Mononuclear cell (primary cell): Measurements from ENCODE around the gene IFNE. TPM values are rescaled to one million over a fixed set of nuclear protein-coding genes. Genes with fewer than 3 reads are reported as not detected.

Experiments used
- H3K27me3 ChIP-seq: 2 replicates; pipeline ENCODE4 v1.6.0; 2011; ENCODE audit warnings: low read length, control low read depth; ENCODE audit not compliant: insufficient read depth
- H3K4me1 ChIP-seq: 2 replicates; pipeline ENCODE4 v1.5.1; 2011; ENCODE audit warnings: mild to moderate bottlenecking, low read length, control low read depth; ENCODE audit not compliant: insufficient read depth
- H3K4me3 ChIP-seq: 2 replicates; pipeline ENCODE4 v1.5.1; 2011; ENCODE audit warnings: mild to moderate bottlenecking, low read length, moderate library complexity
- H3K9me3 ChIP-seq: 2 replicates; pipeline ENCODE4 v1.5.1; 2011; ENCODE audit warnings: low read depth, mild to moderate bottlenecking, control low read depth, low read length
- total RNA-seq: library from RNA; depleted of rRNA; stranded (reverse); fragments of >200 nt; gene quantifications from one replicate; pipeline ENCODE4 v1.2.3, GENCODE V29; 2012

IFNE gene, protein sequence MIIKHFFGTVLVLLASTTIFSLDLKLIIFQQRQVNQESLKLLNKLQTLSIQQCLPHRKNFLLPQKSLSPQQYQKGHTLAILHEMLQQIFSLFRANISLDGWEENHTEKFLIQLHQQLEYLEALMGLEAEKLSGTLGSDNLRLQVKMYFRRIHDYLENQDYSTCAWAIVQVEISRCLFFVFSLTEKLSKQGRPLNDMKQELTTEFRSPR
- not detected for total RNA-seq

DNA sequence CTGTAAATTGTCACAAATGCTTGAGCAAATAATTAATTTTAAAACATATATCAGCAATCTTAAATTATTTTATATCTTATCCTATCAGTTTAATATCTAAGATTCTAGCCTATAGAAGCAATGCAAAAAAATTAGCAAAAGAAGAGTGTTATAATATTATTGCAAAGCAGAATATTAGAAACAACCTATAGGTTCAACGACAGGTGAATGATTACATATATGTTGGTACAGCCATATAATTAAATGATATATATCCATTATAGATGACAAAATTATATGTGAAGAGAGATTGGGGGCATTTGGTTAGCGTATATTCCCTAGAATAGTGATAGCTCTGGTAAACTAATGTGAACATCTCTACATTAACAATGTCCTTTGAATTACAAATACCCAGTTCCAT is at the start of gene IFNE:
IFNE (minus strand) TSS at position 101 of the 400 bp plus-strand sequence. CDS start 619 bp downstream, outside the sequence.
- H3K4me3 ChIP-seq = no peak within 1 kb of the TSS
- no peaks in the 10 kb centered on the region for H3K9me3 ChIP-seq
- no peaks in the 10 kb centered on the region for H3K27me3 ChIP-seq
- peaks cover 8% of the 10 kb centered on the region for H3K4me1 ChIP-seq

DNA sequence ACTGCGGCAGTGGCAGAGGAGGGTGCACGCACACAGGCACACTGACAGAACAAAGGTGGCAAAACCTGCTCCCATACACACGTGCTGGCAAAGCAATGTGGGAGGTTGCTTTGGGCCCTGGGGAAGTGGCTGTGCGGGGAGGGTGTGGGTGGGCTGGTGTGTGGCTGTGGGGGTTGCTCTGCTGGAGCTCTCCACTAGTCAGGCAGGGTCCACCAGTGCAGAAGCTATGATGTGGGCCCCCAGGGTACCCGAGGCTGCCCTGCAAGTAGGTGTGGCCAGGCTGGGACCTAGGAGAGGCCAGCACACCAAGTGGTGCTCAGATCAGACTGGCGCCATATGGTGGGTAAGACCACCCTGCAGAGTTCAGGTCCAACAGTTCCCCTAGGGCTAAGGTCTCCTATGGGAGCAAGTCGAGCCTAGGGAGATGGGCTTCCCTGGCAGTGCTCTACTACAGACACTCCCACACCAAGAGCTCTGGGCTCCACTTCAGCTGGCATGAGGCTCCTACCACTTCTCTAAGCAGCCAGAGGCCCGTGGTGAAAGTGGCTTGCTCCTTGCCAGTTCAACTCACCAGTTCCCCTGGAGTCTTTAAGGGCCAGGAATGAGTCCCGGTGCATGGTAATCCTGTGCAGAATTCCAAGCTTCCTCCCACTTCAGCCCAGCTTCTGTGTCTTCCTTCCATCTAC is 46.2 kb upstream of the IFNE start:
- no peak overlapping the region for H3K4me3 ChIP-seq
- no peaks in the 10 kb centered on the region for H3K4me1 ChIP-seq
- H3K9me3 ChIP-seq = no peaks in the 10 kb centered on the region
- H3K27me3 ChIP-seq = no peaks in the 10 kb centered on the region

DNA sequence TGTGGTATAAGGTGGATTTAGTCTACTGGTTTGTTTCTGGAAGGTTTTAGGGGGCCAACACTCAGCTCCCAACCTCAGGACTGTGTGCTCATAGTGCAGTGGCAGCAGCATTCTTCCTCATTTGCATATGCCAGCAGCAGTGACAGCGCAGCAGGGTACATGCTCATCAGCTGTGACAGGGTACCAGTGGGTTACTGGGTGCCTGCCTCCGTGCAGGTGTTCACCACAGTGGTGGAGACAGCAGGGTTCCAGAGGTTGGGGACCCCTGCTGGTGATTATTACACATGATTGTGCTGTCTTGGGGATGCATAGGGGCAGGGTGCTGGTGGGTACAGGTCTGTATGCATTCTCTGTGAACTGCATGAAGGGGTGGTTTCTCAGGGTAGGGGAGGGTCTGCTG is 45.5 kb upstream of the IFNE start:
- H3K9me3 ChIP-seq = no peaks in the 10 kb centered on the region

DNA sequence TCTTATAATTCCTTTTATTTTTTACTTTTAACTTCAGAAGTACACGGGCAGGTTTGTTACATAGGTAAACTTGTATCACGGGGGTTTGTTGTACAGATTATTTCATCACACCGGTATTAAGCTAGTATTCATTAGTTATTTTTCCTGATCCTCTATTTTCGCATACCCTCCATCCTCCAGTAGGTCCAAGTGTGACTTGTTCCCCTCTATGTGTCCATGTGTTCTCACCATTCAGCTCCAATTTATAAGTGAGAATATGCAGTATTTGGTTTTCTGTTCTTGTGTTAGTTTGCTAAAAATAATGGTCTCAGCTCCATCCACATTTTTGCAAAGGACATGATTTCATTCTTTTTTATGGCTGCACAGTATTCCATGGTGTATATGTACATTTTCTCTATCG is 43.1 kb upstream of the IFNE start:
- H3K27me3 ChIP-seq = no peaks in the 10 kb centered on the region
- H3K4me3 ChIP-seq = no peak overlapping the region
- H3K9me3 ChIP-seq = no peaks in the 10 kb centered on the region
- no peaks in the 10 kb centered on the region for H3K4me1 ChIP-seq

More for the DNA sequence above, 45.5 kb upstream of the IFNE start:
- Histone ChIP-seq H3K27me3 (no peaks in the 10 kb centered on the region), H3K4me1 (no peaks in the 10 kb centered on the region), H3K4me3 (no peak overlapping the region)

DNA sequence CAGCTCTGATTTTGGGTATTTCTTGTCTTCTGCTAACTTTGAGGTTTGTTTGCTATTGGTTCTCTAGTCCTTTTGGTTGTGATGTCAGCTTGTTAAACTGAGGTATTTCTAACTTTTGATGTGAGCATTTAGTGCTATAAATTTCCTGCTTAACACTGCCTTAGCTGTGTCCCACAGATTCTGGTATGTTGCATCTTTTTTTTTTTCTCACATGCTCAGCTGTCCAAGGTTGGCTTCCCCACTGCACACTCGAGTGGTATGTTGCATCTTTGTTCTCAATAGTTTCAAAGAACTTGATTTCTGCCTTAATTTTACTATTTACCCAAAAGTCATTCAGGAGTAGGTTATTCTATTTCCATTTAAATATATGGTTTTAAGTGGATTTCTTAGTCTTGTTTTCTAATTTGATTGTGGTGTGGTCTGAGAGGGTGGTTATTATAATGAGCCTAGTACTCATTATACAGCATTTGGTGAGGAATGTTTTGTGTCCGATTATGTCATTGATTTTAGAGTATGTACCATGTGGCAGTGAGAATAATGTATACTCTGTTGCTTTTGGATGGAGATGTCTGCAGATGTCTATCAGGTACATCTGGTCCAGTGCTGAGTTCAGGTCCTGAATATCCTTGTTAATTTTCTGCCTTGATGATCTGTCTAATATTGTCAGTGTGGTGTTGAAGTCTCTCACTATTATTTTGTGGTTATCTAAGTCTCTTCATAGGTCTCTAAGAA is 42.2 kb upstream of the IFNE start:
- H3K27me3 ChIP-seq = no peaks in the 10 kb centered on the region
- no peaks in the 10 kb centered on the region for H3K4me1 ChIP-seq
- H3K9me3 ChIP-seq = no peaks in the 10 kb centered on the region
- no peak overlapping the region for H3K4me3 ChIP-seq

DNA sequence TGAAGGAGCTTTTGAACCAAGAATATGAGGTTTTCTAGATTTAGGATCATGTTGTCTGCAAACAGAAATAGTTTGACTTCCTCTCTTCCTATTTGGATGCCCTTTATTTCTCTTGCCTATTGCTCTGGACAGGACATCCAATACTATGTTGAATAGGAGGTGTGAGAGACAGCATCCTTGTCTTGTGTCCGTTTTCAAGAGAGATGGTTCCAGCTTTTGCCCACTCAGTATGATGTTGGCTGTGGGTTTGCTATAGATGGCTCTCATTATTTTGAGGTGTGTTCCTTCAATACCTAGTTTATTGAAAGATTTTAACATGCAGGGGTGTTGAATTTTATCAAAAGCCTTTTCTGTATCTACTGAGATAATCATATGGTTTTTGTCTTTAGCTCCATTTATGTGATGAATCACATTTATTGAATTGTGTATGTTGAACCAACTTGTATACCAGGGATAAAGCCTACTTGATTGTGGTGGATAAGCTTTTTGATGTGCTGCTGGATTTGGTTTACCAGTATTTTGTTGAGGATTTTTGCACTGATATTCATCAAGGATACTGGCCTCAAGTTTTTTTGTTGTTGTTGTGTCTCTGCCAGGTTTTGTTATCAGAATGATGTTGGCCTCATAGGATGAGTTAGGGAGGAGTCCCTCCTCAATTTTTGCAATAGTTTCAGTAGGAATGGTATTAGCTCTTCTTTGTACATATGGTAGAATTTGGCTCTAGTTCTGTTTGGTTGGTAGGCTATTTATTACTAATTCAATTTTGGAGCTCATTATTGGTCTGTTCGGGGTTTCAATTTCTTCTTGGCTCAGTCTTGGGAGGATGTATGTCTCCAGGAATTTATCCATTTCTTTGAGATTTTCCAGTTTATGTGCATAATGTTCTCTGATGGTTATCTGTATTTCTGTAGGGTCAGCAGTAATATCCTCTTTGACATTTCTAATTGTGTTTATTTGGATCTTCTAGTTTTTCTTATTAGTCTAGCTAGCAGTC is 41.2 kb upstream of the IFNE start:
- H3K27me3 ChIP-seq = no peaks in the 10 kb centered on the region
- H3K4me3 ChIP-seq = no peak overlapping the region
- H3K9me3 ChIP-seq = no peaks in the 10 kb centered on the region
- no peaks in the 10 kb centered on the region for H3K4me1 ChIP-seq

DNA sequence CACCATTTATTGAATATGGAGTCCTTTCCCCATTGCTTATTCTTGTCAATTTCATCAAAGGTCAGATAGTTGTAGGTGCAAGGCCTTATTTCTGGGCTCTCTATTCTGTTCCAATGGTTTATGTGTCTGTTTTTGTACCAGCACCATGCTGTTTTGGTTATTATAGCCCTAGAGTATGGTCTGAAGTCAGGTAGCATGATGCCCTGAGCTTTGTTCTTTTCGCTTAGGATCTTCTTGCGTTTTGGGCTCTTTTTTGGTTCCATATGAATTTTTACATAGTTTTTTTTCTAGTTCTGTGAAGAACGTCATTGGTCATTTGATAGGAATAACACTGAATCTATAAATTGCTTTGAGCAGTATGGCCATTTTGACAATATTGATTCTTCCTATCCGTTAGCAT is 40.2 kb upstream of the IFNE start:
- Histone ChIP-seq H3K9me3 (no peaks in the 10 kb centered on the region), H3K27me3 (no peaks in the 10 kb centered on the region), H3K4me3 (no peak overlapping the region), H3K4me1 (no peaks in the 10 kb centered on the region)

DNA sequence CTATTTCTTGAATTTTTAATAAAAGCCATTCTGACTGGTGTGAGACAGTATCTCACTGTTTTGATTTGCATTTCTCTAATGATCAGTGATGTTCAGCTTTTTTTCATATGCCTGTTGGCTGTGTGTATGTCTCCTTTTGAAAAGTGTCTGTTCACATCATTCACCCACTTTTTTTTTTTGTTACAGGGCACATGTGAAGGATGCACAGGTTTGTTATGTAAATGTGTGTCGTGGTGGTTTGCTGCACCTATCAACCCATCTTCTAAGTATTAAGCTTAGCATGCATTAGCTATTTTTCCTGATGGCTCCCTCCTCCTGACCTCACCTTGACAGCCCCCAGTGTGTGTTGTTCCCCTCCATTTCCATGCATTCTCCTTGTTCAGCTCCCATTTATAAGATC is 39.3 kb upstream of the IFNE start:
- H3K4me1 ChIP-seq = no peaks in the 10 kb centered on the region

DNA sequence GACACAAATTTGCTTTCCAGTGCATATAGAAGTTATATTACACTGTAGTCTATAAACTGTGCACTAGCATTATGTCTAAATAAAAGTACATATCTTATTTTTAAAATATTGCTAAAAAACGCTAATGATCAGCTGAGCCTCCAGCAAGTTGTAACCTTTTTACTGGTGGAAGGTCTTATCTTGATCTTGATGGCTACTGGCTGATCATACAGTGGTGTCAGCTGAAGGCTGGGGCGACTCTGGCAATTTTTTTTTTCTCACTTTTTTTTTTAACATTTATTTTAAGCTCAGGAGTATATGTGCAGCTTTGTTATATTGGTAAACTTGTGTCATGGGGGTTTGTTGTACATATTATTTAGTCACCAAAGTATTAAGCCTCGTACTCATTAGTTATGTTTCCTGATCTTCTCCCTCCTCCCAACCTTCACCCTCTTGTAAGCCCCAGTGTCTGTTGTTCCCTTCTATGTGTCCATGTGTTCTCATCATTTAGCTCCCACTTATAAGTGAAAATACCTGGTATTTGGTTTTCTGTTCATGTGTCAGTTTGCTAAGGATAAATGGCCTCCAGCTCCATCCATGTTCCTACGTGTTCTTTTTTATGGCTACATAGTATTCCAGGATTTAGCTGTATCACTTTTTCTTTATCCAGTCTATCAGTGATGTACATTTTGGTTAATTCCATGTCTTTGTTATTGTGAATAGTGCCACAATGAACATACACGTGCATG is 38.6 kb upstream of the IFNE start:
- no peak overlapping the region for H3K4me3 ChIP-seq
- H3K9me3 ChIP-seq = no peaks in the 10 kb centered on the region
- no peaks in the 10 kb centered on the region for H3K4me1 ChIP-seq
- H3K27me3 ChIP-seq = no peaks in the 10 kb centered on the region

More for the DNA sequence above, 39.3 kb upstream of the IFNE start:
- Histone ChIP-seq H3K9me3 (no peaks in the 10 kb centered on the region), H3K27me3 (no peaks in the 10 kb centered on the region), H3K4me3 (no peak overlapping the region)

DNA sequence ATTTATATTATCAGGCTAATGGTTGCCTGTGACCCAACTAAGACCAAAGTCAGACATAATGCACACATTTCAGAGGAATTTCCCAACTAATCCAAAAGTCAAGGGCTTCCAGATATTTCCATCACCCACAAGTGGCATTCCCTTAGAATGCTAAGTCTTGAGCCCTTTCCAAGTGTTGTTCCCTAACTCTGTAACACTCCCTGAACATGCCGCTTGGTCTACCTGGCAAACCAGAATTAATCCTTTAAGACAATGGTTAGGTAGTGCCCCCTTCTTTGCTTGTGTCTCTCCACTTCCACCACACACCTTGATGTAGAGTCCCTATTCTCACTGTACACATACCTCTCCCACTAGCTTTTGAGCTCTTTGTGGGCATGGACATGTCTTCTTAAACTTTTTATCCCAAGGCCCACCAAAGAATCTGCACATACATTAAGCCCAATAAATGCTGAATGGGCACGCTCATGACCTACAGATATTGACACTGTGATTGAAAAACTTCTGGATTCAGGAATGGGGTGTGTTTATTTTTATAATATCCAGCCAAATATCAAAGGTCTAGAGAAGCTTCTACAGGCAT is 37.8 kb upstream of the IFNE start:
- Histone ChIP-seq H3K9me3 (no peaks in the 10 kb centered on the region), H3K27me3 (no peaks in the 10 kb centered on the region), H3K4me3 (no peak overlapping the region), H3K4me1 (no peaks in the 10 kb centered on the region)

DNA sequence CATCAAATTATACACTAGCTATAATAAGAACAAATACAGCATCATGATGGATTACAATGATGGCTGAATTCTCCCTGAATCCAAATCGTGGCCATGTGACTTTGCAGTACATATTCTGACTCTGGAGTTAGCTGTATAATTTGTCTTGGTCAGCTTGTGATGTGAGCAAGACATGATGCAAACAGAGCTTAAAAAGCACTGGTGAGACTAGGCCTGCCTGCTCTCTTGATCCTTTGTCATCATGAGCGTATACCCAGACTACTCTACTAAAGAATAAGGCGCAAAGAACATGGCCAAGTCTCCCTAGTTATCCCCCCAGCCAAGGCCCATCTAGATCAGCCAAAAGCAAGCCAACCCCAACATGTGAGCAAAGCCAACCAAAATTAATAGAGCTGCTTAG is 34.7 kb upstream of the IFNE start:
- Histone ChIP-seq H3K9me3 (no peaks in the 10 kb centered on the region), H3K4me1 (no peaks in the 10 kb centered on the region), H3K27me3 (no peaks in the 10 kb centered on the region), H3K4me3 (no peak overlapping the region)

DNA sequence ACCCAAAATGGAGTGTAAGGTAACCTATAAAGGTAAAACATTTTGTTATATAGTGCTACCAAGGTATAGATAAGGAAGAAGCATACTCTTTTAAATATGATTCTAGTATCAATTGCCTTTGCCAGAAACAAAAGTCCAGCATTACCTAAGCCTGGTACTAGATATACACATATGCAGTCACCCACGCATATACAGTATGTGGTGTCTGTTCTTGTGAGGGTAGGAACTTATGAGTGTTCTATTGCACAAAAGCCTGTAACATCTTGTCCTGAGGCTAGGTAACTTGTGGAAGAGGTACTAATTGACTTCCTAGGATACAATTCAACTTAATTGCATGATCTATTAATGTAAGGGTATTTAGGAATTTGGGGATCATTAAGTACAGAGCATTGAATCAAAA is 31.3 kb upstream of the IFNE start:
- Histone ChIP-seq H3K4me1 (no peaks in the 10 kb centered on the region), H3K4me3 (no peak overlapping the region)

DNA sequence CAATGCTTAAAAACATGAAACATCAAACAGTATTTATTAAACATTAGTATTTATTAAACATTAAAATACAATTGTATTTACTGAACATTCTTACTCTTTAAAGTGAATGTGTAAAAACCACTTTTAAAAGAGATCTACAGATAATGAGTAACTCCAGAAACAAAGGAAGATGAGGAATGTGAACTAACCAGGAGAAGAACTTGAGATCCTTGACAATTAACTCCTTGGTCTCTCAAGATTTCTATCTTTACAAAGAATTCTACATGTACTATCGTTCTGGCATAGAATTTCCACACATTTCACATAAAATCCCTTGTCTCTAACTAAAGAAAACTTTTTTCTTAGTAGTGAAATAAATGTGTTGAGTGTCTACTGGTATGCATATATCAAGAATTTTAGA is 28.7 kb upstream of the IFNE start:
- no peaks in the 10 kb centered on the region for H3K27me3 ChIP-seq
- H3K4me3 ChIP-seq = no peak overlapping the region
- H3K4me1 ChIP-seq = no peaks in the 10 kb centered on the region
- no peaks in the 10 kb centered on the region for H3K9me3 ChIP-seq

More for the DNA sequence above, 31.3 kb upstream of the IFNE start:
- Histone ChIP-seq H3K27me3 (no peaks in the 10 kb centered on the region), H3K9me3 (no peaks in the 10 kb centered on the region)

DNA sequence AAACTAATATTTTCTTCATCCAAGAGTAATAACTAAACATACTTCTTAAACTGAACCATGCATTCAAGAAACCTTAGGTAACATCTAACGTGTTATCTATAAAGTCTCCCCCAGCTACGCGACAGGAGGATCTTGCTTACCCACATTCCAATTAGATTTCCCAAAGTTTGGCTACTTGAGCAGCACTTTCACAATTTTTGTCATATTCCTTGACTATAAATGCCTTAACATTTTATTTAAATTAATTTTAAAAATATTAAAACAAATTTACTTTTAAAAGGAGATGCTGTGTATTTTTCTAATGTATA is 25.3 kb upstream of the IFNE start:
- H3K27me3 ChIP-seq = peaks cover 7% of the 10 kb centered on the region
- no peak overlapping the region for H3K4me3 ChIP-seq
- H3K9me3 ChIP-seq = no peaks in the 10 kb centered on the region
- no peaks in the 10 kb centered on the region for H3K4me1 ChIP-seq
